Muscle of arm (tissue), 14 donors: Measurements from ENCODE around the gene KIF5C. TPM values are rescaled to one million over a fixed set of nuclear protein-coding genes. Genes with fewer than 3 reads are reported as not detected.
"Not testable (repeated sequence)": the region's sequence is repeated elsewhere in the genome, so short reads cannot be mapped to it uniquely, and the experiment has no call there.

Source experiments
- DNase-seq: peaks from one replicate; pipeline ENCODE4 v3.0.0-alpha.2; 2013
- long read RNA-seq, 11 donors: transcript quantifications; one replicate each; lab custom pipeline, GENCODE V29; 2026
- polyA plus RNA-seq, 12 donors: library from polyadenylated mRNA; unstranded; fragments of 120-200 nt; gene quantifications; one replicate each; pipeline ENCODE4 v1.2.1, GENCODE V29; 2013; ENCODE audit not compliant: insufficient read length in 12 of 12

The KIF5C gene
- 10 to 100 TPM in 1 of 12 donors, 1 to 10 TPM in 10, not detected in 1; 1.4 to 32.2 (median 2.1) TPM for polyA plus RNA-seq
- long read RNA-seq, donor 1, partial matches to known transcripts: 22 of 22 reads
- long read RNA-seq, donor 1, other reads (novel, unspliced or antisense): 0 of 22 reads
- long read RNA-seq, donor 2: 0 reads
- long read RNA-seq, donor 3: 0 reads
- long read RNA-seq, donor 4: 0 reads
- long read RNA-seq, donor 5: 0 reads
- long read RNA-seq, donor 6: 0 reads
- long read RNA-seq, donor 7: 0 reads
- long read RNA-seq, donor 8, full-length matches to known transcripts: 1 of 1 reads
- long read RNA-seq, donor 8, partial matches to known transcripts: 0 of 1 reads
- long read RNA-seq, donor 8, other reads (novel, unspliced or antisense): 0 of 1 reads
- long read RNA-seq, donor 9: 0 reads
- long read RNA-seq, donor 10, full-length matches to known transcripts: 1 of 1 reads
- long read RNA-seq, donor 10, partial matches to known transcripts: 0 of 1 reads
- long read RNA-seq, donor 10, other reads (novel, unspliced or antisense): 0 of 1 reads
- long read RNA-seq, donor 11: 0 reads

- DNase-seq: peak; percentile 77
Measured at GRCh38 chr2:148874868-148875341, at the start of gene KIF5C. TSS of gene KIF5C (plus strand) at chr2:148875227. CDS start at chr2:148875618, 391 bp downstream.

GRCh38 chr2:148826791-148827190 lies 48.2 kb upstream of the KIF5C start:
- no peak for DNase-seq

GRCh38 chr2:148828941-148829340 lies 46.1 kb upstream of the KIF5C start:
- no peak for DNase-seq

GRCh38 chr2:148829618-148830017 lies 45.4 kb upstream of the KIF5C start:
- no peak for DNase-seq

- DNase-seq: no peak
Measured at GRCh38 chr2:148832637-148833036, 42.4 kb upstream of the KIF5C start.

GRCh38 chr2:148842050-148842449 lies 33.0 kb upstream of the KIF5C start:
- no peak for DNase-seq

GRCh38 chr2:148848146-148848545 lies 26.9 kb upstream of the KIF5C start:
- DNase-seq: no peak

- DNase-seq: no peak
Measured at GRCh38 chr2:148853458-148853857, 21.6 kb upstream of the KIF5C start.

- no peak for DNase-seq
Measured at GRCh38 chr2:148860037-148860436, 15.0 kb upstream of the KIF5C start.

- DNase-seq: no peak
Measured at GRCh38 chr2:148861367-148861766, 13.7 kb upstream of the KIF5C start.

- DNase-seq: not testable (repeated sequence)
Measured at GRCh38 chr2:148862478-148862877, 12.5 kb upstream of the KIF5C start.

GRCh38 chr2:148865512-148865911 lies 9.5 kb upstream of the KIF5C start:
- no peak for DNase-seq

- DNase-seq: no peak
Measured at GRCh38 chr2:148866091-148866490, 8.9 kb upstream of the KIF5C start.

GRCh38 chr2:148867079-148867769 lies 7.8 kb upstream of the KIF5C start:
- no peak for DNase-seq

GRCh38 chr2:148875387-148876051 lies 492 bp downstream of the KIF5C start:
- no peak for DNase-seq

GRCh38 chr2:148876202-148876594 lies 1.2 kb downstream of the KIF5C start:
- DNase-seq: no peak

GRCh38 chr2:148876595-148877402 lies 1.8 kb downstream of the KIF5C start:
- DNase-seq: peak; percentile 46

- DNase-seq: no peak
Measured at GRCh38 chr2:148877403-148877740, 2.3 kb downstream of the KIF5C start.

GRCh38 chr2:148880636-148881035 lies 5.6 kb downstream of the KIF5C start:
- DNase-seq: no peak

GRCh38 chr2:148882051-148882450 lies 7.0 kb downstream of the KIF5C start:
- no peak for DNase-seq

- no peak for DNase-seq
Measured at GRCh38 chr2:148885209-148885608, 10.2 kb downstream of the KIF5C start.
